HG03108 (cell line): ENCODE measurements around the gene NEDD9.

Experiments used
- ATAC-seq: cut with Tn5 transposase; IDR thresholded peaks from one replicate; pipeline ENCODE4 v1.9.1; 2021; ENCODE audit warnings: moderate library complexity; ENCODE audit not compliant: unreplicated experiment

NEDD9 gene

DNA sequence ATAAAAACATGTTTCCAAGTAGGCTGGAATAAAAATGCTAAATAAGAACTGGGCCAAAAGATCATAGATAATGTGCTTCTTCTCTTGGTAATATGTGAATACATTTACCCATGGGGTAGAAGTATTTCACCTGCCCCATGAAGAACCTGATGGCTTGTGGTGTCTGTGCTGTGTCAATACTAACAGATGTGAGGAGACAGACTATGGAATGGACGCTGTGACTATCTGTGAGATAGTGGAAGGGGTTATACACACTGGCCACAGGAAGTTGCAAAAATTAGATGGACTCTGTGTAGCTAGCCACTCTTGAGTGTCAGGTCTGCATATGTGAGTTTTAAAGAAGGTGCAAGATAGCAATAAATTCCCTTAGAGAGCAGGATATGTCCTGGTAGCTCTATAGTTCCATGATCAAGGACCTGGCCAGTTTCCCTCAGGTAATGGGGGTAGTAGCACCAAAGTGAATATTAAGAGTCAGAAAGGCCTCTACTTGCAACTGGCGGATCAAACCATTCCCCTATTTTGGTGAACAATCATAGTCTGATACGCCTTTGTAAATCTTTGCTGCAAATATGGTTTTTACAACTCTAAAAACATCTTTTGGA is 48.6 kb downstream of the NEDD9 start:
- no peak for ATAC-seq

DNA sequence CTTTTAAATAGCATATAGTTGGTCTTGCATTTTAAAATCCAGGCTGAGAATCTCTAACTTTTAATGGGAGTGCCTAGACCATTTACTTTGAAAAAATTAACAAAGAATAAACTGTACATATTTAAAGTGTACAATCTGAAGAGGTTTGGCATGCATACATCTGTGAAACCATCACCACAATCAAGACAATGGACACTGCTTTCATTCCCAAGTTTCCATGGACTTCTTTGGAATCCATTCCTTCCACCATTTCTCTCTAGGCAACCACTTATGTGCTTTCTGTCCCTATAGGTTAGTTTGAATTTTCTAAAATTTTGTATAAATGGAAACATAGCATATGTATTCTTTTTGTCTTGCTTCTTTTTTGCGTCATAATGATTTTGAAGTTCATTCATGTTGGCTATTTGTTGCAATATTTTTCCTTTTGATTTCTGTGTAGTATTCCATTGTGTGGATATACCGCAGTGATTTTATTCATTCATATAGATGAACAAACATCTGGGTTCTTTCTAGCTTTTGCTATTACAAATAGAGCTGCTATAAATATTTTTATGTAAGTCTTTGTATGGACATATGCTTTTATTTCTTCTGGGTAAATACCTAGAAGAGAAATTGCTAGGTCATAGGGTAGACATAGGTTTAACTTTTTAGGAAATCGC is 50.9 kb downstream of the NEDD9 start:
- no peak for ATAC-seq

DNA sequence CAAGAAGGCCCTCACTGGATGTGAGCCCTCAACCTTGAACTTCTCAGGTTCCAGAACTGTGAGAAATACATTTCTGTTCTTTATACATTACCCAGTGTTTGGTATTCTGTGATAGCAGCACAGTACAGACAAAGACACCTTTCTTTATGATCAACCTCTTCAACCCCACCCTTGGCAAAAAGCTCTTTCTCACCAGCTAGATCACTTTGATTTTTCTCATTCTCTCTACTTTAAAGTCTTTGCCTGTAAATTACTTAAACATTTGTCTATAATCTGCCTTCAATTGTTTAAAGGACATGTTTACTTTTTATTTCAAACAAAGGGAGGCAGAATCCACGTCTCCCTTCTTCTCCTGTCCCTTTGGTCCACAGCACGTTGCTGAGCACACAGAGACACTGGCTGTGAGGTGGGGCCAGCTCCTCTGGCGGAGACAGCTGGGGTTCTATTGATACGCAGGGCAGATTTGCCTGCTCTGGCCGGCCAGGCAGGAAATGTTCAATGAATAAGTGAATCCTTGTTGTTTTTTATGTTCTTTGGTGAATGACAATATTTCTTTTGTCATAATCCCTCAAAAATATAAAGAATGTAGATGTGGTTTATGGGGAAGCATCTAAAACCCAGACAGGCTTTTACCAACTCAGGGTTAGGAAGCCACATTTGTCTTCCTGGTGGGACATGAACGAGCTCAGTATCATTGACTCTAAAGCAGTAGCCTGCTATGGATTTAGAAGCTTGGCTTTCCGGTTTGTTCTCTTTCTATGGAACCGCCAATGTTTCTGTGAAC is 52.9 kb downstream of the NEDD9 start:
- ATAC-seq = no peak

DNA sequence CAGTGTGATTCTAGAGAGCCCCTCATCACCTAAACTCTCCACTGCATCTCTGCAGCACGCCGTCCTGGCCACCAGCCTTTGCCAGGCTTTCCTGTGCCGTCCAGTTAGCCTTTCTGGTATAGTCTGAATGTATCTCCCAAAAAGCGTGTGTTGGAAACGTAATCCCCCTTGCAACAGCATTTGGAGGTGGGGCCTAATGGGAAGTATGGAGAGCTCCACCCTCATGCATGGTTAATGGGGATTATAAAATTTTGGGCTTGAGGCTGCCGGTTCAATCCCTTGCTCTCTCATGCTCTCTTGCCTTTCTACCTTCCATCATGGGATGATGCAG is 53.4 kb downstream of the NEDD9 start:
- ATAC-seq = no peak

DNA sequence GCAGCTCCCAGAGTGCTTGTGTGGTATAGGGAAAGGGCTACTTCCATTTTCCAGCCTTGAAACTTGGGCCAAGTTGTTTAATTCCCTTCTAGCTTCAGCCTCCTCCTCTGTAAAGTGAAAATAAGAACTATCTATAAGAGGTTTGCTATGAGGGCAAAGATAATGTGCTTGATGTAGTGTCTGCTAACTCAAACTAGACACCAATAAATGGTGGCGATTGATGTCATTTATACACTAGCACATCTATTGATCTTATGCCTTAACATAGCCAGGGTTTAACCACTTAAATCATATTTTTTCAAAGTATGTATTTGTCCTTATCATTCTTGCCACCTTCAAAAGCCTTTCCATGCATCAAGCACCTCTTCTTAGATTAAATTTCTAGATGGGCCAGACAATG is 55.2 kb downstream of the NEDD9 start:
- no peak for ATAC-seq

DNA sequence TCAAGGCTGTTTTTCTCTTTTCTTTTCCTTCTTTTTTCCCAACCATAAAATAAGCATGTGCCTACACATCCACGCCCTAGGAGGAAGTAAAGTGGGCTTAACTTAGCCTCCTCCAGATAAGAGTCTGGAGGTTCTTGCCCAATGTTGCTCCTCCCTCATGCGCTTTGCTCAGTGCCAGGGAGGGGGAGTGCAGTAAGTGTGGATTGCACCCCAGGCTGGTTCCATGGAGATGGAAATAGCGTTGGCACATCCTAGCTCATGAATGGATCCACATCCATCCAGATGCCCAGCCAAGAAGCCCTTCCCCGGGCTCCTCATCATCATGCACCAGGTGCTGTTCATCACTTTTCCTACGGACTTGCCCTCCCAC is 58.2 kb downstream of the NEDD9 start:
- ATAC-seq = no peak

DNA sequence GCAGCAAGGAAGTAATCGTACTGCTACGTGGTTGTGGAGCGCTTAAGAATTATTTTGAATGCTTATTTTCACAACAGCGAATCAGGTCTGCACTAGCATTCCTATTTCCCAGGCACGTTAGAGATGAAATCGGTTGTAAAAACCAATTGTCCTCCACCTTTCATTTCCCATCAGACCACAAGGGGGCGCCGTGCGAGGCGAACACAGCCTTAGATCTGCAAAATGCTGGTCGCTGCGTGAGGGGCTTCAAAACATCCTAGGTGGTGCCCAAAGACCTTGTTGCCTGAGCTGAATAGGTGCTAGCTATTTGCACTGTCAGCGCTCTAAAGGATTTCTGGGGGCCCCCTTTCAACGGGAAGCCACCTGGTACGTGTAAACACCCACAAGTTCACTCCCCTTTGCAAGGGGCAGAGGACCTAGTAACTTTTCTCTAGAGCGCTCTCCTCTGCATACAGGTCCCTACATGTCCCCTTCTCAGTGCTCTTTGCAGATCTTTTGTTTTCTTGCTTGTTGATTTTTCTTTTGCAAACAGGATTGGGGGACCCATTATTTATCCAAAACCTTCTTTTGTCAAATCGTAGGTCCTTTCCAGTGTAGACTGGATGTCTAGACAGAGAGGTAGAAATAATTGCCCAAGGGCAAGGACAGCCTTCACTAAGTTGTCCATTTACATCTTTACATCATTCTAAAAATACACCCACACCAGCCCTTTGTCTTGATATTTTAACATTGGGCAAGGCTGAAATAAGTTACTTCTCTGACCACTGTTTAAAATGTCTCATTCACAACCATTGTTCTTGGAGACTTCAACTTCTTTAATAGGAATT is 59.8 kb downstream of the NEDD9 start:
- no peak for ATAC-seq

DNA sequence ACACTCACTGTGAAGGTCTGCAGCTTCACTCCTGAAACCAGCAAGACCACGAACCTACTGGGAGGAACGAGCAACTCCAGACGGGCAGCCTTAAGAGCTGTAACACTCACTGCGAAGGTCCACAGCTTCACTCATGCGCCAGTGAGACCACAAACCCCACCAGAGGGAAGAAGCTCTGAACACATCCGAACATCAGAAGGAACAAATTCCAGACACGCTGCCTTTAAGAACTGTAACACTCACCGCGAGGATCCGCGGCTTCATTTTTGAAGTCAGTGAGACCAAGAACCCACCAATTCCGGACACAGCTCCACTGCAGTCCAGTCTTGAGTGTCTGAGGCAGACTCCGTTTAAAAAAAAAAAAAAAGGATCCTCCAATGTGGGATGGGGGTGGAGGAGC is 60.5 kb downstream of the NEDD9 start:
- no peak for ATAC-seq

DNA sequence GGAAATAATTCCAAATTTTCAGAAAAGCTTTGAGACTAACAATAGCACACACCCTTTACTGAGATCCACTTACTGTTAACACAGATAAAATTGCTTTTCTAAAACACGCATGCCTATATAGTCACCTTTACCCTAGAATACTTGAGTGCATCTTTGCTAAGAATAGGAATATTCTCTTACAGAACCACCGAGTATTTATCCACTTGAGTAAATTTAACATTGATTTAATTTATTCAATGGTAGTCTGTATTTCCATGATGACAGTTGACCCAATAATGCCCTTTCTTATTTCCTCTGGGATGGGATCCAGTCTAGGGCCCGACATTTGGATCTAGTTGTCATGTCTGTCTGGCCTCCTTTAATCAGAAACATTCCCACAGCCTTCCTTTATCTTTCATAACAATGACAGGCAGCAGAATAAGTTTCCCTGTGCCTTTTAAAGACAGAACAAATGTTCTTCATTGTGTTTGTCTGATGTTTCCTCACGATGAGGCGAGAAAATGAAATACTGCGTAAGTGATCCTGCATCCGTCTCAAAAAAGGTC is 64.3 kb downstream of the NEDD9 start:
- no peak for ATAC-seq

DNA sequence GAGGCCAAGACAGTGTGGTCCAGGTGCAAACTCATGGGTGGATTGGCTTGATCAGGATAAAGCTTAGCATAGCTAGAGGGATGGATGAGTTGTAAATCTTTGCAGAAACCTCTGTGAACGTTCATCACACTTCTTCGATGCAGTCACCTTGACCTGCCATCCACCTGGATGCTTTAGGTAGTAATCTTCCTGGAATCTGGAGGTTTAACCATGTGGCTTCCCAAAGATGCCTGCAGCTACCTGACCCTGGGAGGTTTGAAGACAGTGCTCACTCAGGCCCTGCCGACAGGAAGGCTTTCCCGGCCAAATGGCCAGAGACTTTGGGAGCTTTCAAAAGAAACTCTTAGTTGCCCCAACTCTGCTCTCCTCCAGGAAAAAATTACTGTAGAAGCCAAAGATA is 65.5 kb downstream of the NEDD9 start:
- ATAC-seq = no peak

DNA sequence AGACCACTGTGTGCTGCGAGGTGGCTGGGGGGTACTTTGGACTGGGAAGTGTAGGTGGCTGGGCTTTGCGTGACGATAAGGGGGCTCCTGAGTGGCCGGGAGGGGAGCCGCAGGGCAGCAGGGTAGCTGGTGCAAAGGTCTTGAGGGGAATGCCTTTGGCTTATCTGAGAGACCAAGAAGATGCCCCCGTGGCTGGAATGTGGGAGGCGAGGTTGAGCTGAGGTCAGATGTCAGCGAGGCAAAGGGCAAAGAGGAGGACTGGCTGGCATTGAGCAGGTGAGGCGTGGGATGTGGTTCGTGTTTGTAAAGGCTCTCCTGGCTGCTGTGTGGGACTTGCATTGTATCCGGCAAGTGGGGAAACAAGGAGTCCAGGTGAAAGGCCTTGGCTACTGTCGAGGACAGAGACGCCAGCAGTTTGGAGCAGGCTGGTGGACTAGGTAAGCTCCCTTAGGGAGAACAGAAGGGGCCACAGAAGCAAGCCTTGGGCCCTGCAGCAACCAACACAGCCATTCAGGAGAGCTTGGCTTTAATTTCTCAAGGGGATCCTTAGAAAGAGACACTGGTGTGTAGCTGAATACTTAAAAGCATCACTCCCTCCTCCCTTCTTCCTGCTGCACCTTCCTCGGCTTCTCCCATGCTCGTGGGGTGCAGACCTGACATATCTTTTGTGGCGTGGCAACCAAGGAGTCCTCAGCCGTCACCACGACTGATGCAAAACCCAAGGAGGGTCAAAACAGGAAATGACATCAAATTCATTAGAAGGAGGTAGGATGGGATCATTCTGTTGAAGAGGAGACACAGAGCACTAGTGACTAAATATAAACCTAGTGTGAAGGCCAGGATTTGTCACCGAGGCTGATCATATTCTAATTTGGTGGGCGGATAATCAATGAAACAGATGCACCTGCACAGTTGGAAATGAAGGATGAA is 67.5 kb downstream of the NEDD9 start:
- no peak for ATAC-seq

DNA sequence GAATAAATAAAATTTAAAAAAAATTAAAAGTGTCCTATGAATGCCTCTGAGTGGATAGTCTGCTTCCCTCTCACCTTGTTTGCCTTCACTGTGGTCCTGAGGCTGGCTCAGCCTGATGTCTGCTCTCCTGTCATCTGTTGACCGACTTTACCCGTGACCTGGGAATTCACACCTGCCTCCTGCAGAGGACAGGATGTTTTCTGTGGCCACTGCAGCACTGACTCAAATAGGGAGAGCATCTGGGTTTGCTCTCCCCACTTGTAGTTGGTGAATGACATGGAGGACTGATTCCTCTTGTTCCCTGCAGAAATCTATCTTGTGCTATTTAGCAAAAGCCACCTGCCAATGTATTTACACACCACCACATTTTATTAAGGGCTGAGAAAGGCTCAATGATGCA is 68.5 kb downstream of the NEDD9 start:
- peak; percentile 66 for ATAC-seq

DNA sequence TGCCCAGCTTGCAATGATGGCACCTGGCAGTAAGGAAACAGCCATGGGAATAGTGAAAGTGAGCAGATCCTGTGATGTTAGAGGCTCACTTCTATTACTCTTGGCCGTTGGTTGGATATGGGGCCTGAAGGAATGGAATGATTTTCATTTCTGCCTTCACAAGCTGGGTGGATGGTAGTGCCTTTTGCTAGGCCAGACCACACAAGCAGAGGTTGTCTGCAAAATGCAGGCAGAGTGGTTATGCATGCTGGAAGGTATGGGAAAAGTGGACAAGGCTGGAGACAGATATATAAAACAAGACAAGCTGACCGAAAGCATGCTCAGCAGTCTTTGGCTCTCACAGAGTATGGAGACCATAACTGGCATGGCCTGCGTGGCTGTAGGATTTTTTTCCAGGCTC is 70.2 kb downstream of the NEDD9 start:
- no peak for ATAC-seq

DNA sequence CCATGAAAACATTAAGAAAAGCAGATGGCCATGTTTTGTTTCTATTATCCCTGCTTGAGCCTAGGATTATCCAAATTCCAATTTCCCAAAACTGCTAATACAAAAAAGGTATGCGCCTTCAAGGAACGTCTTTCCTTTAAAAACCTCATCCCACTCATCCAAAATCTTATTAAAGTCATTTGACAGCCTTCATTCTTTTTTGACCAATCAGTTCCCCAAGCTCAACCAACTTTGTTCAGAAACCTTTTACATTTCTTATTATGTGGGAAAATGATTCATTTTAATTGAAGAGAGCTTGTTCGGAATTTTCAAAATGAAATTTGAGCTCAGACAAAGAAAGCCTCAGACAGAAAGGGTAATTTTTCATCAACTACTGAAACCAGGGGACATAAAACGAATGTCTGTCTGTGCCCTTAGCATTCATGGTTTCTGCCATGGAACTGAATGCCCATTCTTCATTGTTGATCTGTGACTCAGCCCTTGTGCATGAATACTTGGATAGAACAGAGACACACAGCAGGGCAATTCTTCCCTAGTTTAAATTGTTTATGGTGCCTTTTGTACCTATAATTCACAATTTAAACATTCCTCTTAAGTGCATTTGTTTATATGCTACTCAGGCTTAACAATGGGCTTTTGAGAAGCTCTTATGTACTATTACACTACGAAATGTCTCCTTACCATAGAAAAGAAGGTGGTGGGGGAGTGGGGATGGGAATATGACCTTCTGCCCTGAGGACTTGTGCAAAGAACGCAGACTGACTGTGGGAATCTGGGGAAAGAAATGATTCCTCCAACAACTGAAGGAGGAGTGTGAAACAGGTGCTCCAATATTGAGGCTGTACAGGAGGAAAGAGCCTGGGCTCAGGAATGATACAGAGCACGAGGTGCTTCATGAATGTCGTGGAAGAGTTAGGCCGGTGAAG is 71.2 kb downstream of the NEDD9 start:
- no peak for ATAC-seq

DNA sequence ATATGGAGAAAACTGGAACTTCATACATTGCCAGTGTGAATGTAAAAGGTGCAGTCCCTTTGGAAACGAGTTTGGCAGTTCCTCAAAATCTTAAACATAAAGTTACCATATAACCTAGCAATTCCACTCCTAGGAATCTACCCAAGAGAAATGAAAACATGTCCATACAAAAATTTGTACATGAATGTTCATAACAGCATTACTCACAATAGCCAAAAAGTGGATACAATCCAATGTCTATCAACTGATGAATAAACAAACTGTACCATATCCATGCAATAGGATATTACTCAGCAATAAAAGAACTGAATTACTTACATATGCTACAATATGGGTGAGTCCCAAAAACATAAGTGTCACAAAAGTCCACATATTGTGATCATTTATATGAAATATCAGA is 72.3 kb downstream of the NEDD9 start:
- no peak for ATAC-seq

DNA sequence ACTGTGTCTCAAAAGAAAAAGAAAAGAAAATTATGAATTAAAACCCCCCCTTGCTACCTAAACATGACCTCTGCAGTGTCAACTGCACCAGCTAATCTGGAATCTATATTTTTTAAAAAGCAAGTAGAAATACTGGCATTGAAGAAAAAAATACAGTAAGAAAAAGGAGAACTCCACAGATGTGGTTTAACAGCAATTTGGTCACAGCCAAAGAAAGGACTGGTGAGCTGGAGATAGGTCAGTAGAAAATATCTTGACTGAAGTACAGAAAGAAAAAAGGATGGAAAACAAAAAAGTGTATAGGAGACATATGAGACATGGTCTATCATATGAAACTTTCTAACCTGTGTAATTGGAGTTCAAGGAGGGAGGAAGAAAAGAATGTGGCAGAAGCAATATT is 76.9 kb downstream of the NEDD9 start:
- ATAC-seq = no peak

DNA sequence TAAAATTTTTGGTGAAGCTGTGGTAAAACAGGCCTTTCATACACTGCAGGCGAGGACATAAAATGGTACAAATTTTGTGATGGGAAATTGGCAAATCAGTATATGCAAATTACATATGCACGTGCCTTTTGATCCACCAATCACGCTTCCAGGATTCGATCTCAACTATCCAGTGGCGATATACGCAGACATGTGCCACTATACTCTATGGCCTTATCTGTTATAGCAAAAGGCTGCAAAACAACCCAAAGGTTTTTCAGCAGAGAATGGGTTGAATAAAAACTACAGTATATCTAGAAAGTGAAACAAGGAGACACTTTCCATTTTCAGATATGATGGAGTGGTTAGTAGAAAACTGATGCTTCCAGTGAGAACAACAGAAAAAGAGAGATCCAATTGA is 79.0 kb downstream of the NEDD9 start:
- ATAC-seq = no peak

DNA sequence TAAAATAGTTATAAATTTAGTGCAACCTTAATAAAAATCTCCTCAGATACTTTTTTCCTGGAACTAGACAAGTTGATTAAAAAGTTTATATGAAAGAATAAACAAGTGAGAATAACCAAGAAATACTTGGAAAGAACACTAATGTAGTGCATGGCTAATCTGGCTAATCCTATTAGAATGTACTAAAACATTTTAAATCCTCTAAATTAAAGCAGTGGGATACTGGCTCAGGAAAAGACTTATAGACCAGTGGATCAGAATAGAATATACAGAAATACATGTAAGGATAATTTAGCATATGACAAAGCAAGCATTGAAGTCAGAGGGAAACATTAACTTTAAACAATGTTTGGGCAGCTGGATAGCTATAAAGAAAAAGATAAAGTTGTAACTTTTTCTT is 79.9 kb downstream of the NEDD9 start:
- no peak for ATAC-seq

DNA sequence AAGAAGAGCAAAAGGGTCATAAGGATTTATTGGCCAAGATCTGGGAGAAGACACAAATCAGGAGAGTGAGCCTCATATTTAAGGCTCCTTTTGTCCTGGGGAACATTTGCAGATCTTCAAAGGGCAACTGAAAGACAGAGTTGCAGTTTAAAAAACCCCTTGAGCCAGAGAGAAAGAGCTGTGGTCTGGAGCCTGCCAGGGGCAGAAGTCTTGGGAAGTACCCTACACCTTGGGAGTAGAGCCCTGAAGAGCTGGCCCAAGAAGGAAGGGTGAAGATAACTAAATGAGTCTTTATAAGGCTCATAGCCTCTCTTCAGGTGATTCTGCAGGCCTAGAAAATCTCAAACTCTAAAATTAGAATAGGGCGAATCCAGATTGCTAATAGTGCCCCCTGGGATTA is 81.0 kb downstream of the NEDD9 start:
- no peak for ATAC-seq
